HG03565 (cell line): ENCODE results near the gene VSIR.

Experiments
- ATAC-seq: cut with Tn5 transposase; IDR thresholded peaks from one replicate; pipeline ENCODE4 v1.9.1; 2021; ENCODE audit warnings: mild to moderate bottlenecking, moderate library complexity; ENCODE audit not compliant: unreplicated experiment

Gene VSIR

GRCh38 chr10:71716426-71716825 is 56.9 kb downstream of the VSIR start:
- no peak for ATAC-seq

- ATAC-seq = no peak
Measured at GRCh38 chr10:71715860-71716259, 57.5 kb downstream of the VSIR start.

DNA sequence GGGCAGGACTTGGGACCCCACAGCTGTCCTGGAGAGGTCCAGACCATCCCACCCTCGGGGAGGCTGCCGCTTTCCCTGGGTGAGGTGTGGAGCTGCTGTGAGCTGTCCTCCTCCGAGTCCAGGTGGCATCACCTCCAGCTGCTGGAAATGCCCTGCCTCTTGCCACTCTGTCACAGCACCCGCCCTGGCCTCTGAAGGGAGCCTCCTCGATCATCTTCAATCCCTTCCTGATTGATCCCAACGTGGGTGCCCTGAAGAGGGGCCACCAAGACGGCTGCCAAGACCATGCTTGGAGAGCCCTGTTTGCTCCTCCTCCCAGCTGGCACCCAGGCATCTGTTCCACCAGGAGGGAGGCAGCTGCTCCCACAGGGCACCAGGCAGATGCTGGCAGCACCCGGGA is 58.3 kb downstream of the VSIR start:
- no peak for ATAC-seq

- ATAC-seq = no peak
Measured at GRCh38 chr10:71714592-71714991, 58.7 kb downstream of the VSIR start.

DNA sequence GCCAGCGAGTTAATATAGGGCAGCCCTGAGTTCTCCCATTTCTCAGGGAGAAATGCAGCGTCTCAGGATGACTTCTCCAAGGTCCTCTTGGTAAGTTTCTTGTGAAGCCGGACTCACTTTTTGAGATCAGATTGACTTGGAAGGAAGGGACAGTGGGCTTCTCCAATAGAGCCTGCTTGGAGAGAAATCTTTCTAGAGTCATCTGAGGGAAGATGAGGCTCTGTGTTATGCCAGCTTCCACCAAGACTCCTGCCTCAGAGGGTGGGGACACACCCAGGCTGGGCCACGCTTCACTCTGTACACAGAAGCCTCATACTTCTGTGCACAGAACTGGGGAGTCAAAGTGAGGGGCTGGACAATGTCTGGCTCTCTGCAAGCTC is 59.3 kb downstream of the VSIR start:
- ATAC-seq = no peak

DNA sequence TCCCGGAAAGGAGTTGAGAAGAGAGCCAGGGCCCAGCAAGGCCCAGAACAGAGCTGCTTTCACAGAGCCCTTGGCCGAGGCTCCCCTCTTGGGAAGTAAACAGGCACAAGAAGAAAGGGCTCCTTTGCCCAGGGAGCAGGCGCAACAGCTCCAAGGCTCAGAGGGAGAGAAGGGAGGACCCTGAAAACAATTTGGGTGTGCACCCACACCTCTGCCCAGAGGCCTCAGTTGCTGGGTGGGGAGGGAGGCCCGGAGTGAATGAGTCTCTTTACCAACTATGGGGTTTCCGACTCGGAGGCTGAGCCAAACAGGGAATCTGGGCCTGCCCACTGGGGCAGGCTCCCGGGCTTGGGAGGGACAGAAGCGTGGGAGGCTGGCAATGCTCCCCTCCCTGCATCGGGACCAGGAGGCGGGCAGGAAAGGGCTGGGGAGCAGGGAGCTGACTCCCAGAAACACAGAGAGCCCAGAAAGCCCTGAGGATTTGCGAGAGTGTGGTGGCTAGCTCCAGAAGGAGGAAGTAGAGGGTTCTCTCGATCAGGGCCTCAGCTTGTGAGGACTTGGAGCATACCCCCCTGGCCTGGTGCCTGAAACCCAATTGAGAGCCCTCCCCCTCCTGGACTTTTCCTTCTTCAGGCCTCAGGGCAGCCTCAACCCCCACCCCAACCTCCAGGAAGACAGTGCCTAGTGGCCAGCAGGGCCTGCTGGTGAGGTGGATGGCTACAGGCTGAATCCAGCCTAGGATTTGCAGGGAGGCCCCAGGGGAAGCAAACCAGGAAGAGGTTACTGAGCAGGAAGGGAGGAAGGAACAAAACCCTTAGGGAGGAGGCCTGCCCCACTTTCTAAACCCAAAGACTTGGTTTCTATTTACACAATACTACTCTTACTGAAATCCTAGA is 59.9 kb downstream of the VSIR start:
- no peak for ATAC-seq

DNA sequence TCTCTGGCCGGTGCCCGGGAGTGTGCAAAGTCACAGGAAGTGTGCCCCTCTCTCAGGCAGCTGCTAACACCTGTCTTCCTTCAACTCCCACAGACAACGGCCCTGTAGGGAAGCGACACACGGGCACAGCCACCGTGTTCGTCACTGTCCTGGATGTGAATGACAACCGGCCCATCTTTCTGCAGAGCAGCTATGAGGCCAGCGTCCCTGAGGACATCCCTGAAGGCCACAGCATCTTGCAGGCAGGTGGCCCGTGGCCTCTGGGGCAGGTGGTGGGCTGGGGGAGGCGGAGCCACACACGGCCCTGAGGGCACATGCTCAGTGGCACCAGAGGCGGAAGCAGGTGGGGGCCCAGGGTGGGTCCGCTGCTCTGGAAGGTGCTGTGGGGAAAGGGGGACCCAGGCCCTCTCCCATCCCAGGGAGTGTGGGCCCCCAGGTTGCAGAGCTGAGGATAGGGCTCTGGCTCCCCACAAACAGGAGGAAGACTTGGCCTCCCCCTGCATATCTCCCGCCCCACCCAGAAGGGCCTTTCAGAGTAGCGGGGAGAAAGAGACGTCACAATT is 60.7 kb downstream of the VSIR start:
- no peak for ATAC-seq

GRCh38 chr10:71712170-71712569 is 61.1 kb downstream of the VSIR start:
- no peak for ATAC-seq

GRCh38 chr10:71711052-71711623 is 62.2 kb downstream of the VSIR start:
- ATAC-seq = no peak

- ATAC-seq = no peak
Measured at GRCh38 chr10:71710519-71710918, 62.8 kb downstream of the VSIR start.

DNA sequence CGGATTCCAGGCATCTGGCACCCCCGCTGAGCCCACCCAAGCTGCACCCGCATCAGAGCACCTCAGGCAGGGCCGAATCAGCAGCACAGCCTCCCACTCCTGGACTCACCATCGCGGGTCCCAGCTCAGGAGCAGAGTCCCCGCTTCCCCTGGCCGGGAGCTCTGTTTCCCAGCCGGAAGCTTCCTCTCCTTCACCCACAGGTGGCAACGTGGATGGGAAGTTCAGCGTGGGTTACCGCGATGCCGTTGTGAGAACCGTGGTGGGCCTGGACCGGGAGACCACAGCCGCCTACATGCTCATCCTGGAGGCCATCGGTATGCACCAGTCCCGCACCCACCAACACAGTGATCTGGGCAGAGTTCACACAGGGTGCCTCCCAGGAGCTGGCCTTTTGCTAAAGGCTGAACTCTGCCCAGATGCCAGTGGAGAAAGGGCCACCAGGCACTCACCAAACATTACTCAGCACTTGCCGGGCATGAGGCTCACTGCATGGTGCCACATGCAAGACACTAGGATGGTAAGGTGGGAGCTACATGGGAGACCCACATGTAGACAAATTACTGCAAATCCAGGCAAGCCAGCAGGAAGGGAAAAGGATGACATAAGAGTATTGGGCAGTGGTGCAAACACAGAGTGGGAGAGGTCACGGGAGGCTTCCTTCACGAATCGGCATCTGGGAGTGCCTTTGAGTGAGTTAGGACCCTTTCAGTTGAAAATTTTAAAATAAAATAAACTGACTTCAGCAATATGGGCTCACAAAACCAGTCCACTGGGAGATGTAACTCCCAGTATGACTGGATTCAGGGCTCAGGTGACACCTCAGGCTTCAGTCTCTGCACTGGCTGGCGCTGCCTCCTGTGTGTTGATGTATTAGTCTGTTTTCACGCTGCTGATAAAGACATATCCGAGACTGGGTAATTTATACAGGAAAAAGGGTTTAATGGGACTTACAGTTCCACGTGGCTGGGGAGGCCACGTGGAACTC is 64.1 kb downstream of the VSIR start:
- ATAC-seq = no peak

DNA sequence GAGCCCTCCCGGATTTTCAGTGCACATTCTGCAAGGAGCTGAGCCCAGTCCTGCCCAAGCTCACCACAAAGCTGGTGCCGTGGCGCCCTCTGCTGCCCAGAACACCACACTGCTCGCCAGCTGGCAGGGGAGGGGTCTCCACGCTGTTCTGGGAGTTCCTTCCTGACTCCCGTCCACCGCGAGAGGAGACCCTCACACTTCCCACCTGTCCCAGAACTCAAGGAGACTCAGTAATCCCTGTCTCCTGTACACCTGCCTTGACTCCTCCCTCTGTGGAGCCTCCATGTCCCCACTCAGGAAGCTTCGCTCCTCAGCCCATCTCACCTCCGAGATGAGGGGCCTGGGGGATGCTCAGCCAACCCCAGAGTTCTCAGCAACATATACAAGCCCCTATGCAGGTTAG is 65.0 kb downstream of the VSIR start:
- ATAC-seq = no peak

DNA sequence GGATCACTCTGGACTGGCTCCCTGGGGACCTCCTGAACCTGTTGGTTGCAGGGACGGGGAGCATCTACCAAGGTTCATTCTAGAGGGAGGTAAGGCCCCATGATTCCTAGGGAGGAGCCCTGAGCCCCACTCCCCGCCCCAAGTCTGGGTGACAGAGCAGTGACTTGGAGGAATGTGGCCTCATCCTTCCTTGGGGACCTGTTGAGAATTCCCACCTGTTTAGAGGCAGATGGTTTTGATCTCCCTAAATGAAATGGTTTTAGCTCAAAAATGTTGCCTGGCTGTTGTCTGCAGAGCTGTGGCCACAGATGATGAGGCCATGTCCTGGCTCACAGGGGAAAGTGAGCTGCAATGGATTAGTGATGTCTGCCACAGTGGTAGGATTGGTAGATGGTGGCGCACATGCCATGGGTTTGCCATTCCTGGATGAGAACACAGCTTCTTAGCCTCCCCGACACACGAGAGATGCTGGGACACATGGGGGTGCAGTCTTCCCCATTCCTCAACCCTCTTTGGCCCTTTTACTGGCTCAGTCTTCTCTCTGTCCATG is 66.0 kb downstream of the VSIR start:
- ATAC-seq = no peak

- ATAC-seq = no peak
Measured at GRCh38 chr10:71706216-71707121, 66.9 kb downstream of the VSIR start.

DNA sequence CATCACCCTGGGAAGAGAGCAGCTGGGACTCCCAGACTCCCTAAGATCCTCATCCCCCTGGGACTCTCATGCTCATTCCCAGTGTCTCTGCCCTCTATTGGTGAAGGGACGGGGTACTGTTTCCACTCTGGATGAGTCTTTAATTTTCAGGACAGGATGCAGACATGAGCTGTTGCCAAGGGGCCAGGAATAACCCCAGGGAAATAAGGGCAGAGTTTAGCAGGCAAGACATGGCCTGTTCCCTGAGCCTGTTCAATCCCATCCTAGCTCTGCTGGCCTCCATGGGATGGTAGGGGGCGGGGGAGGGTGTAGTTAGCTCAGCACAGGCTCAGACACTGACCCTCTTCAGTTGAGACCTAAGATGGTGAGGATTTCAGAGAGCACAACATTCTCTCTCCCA is 67.7 kb downstream of the VSIR start:
- ATAC-seq = no peak

DNA sequence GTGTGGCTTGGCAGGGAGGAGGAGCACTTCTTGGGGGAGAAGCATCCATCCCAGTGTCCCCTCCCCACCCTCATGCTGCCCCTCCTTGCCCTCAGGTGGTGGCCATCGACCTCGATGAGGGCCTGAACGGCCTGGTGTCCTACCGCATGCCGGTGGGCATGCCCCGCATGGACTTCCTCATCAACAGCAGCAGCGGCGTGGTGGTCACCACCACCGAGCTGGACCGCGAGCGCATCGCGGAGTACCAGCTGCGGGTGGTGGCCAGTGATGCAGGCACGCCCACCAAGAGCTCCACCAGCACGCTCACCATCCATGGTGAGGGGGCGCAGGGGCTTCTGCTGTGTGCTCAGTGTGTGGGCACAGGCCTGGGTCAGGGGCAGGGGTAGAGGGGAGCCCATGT is 68.5 kb downstream of the VSIR start:
- no peak for ATAC-seq

- no peak for ATAC-seq
Measured at GRCh38 chr10:71703577-71703976, 69.7 kb downstream of the VSIR start.

DNA sequence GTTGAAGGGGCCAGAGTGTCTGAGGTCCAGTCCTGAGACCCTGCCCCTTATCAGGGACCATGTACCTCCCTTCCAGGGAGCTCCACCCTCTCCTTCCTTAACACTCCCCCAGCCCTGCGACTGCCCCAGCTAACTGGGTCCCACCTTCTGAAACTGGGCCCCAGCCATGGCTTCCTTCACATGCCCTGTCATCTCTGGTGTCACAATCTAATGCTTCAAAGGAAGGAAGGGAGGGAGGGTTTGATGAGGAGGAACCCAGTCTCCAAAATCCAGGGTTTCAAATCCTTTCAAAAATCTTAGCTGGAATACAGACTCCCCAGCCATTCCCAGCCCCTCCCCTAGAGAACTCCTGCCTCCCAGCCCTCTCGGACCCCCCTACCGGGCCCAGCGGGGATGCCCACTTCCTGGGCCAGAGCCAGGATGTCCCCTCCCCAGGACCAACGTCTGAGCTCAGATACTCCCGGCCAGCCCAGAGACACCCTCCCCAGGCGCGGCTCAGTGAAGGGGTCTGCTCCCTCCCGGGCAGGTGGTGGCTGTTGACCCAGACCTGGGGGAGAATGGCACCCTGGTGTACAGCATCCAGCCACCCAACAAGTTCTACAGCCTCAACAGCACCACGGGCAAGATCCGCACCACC is 71.7 kb downstream of the VSIR start:
- no peak for ATAC-seq

DNA sequence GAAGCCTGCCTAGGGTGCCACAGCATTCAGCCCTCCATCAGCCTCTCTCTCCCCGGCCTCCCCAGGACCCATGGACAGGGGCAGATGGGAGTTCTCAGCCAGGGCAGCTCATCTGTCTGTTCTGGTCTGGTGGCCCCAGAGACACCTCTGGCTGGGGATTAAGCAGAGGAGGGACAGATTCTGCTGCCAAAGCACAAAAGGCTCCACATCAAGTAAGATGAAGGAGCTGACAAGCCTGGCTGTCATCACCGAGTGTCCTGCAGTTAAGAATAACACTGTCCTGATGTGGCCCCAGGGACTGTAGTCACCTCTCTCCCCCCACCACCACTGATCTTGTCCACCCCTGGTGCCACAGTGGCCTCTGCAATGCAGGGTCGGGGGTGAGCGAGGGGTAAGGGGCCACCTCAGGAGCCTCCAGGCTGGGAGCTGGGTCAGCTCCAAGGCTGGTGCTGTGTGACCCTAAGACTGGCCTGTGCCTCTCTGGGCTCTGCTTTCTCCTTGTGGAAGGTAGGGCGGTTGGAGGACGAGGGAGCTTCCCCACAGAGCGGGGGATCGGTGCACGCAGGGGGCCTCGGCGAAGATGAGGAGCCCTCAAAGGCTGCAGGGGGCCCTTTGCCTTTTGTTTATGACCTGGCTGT is 72.5 kb downstream of the VSIR start:
- no peak for ATAC-seq
